AG10803 (cell line): ENCODE data around the gene ARID3A.

Experiments
- DNase-seq: peaks from one replicate; pipeline ENCODE4 v3.0.0; 2010; ENCODE audit warnings: low read depth
- H3K4me3 ChIP-seq: 2 replicates; pipeline ENCODE4 v1.5.1; 2011; ENCODE audit warnings: mild to moderate bottlenecking, low read length, control low read depth
- CTCF ChIP-seq: conservative IDR thresholded peaks from 2 replicates; pipeline ENCODE4 v1.5.1; 2011; ENCODE audit warnings: mild to moderate bottlenecking, low read length, control low read depth, inconsistent platforms

ARID3A gene

DNA sequence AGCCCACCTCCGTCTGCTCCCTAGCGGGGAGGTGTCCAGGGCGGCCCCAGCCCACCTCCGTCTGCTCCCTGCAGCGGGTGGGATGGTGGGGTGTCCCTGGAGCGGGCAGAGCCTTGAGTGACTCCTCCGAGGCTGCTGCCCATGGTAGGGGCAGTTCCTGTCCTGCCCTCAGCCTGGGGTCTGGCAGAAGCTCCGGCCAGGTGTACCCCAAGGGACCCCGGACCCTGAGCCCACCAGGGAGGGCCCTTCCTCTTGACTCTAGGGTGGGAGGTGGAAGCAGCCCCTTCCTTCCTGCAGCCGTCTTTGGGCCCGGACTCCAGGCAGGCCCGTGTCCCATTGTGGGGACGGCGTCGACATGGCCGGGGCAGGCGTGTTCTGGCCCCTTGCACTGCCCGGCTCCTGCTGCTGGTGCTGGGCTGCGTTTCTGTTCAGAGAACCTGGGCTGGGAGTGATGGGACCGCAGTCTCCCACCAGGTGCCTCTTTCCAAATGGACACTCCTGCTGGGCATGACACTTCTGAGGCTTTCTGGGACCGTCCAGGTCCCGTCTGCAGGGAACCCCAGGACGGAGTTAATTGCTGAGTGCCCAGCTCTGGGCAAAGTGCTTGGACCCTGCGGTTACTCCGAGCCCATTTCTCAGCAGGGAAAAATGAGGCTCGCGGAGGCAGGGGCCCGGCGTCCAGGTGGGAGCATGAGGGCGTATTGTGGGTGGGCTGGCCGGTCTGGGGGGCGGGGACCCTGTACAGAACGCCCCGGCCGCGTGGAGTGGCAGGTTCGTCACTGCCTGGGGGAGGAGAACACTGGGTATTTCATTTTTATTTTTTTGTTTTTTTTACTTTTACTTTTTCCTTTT lies 19.8 kb downstream of the ARID3A start:
- DNase-seq: no peak
- H3K4me3 ChIP-seq: no peak overlapping the region
- no peak for TF ChIP-seq CTCF

DNA sequence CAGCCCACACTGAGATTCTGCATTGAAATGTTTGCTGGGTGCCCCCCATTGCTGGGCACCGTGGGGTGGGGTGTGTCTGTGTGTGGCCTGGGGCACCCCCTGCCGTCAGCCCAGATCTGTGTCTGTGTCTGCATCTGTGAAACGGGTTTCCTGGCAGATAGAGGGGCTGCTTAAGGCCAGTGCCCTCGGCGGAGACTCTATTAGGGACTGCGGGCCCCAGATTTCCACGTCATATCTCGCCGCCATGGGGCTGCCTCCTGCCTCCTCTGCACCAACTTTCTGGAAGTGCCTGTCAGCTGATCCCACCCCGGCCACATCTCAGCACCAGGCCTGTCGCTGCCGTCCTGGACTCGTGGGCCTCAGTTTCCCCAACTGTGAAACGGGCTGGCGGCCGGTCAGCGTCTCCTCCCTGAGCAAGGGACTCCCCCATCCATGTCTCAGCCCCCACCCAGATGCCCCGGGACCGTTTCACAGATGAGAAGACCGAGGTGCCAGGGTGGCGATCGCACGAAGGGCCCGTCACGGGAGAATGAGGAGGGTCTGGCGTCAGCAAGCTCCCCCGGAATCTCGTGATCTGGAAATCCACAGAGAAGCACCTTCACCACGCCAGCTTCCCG lies 21.4 kb downstream of the ARID3A start:
- DNase-seq: no peak
- H3K4me3 ChIP-seq: no peak overlapping the region

GRCh38 chr19:947707-948539 lies 22.1 kb downstream of the ARID3A start:
- DNase-seq: no peak
- TF ChIP-seq CTCF: no peak
- no peak overlapping the region for H3K4me3 ChIP-seq

More for the DNA sequence above, 21.4 kb downstream of the ARID3A start:
- TF ChIP-seq CTCF: no peak

- TF ChIP-seq CTCF: no peak
- no peak overlapping the region for H3K4me3 ChIP-seq
- DNase-seq: no peak
Observed at GRCh38 chr19:948842-949496, 23.1 kb downstream of the ARID3A start.

DNA sequence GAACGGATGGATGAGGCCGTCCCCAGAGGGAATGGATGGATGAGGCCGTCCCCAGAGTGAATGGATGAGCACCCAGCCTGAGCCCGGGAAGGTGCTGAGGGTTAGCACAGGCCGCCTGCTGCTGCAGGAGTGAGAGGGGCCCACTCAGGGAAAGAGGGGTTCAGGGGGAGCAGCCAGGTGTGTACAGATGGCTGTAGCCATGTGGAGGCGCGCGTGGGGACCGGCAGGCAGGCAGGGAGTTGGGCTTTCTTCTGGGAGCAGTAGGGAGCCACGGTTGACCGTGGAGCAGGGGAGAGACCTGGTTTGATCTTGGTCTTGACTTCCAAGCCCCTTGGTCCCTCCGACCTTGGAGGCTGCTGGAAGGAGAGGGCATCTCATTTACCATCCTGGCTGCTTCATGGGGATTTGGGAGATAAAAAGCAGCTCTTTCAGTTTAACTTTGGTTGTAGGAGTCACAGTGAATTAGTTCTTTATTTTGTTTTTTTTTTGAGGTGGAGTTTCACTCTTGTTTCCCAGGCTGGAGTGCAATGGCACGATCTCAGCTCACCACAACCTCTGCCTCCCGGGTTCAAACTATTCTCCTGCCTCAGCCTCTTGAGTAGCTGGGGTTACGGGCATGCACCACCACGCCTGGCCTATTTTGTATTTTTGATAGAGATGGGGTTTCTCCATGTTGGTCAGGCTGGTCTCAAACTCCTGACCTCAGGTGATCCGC lies 24.7 kb downstream of the ARID3A start:
- no peak overlapping the region for H3K4me3 ChIP-seq
- TF ChIP-seq CTCF: no peak
- no peak for DNase-seq

- no peak for TF ChIP-seq CTCF
- no peak for DNase-seq
- H3K4me3 ChIP-seq: no peak overlapping the region
Observed at GRCh38 chr19:952049-952679, 26.3 kb downstream of the ARID3A start.
